BLaER1 treated with 17β-estradiol and CSF1 and Interleukin-3, amounts not matched to agents 10 nM and 100 nM (cell line): ENCODE results near the gene NPNT.

ENCODE experiments used
- H3K27ac ChIP-seq, 11 experiments: shearing (Covaris generic); formaldehyde crosslinking; 2 replicates each; pipeline ENCODE4 v1.8.1; 2022
- H3K27me3 ChIP-seq, 11 experiments: shearing (Covaris generic); formaldehyde crosslinking; 2 replicates each; pipeline ENCODE4 v1.8.1; 2022
- H3K36me3 ChIP-seq, 11 experiments: shearing (Covaris generic); formaldehyde crosslinking; 2 replicates each; pipeline ENCODE4 v1.8.1; 2022
- H3K4me1 ChIP-seq, 10 experiments: shearing (Covaris generic); formaldehyde crosslinking; 2 replicates each; pipeline ENCODE4 v1.8.1; 2022
- H3K4me2 ChIP-seq, 11 experiments: shearing (Covaris generic); formaldehyde crosslinking; 2 replicates each; pipeline ENCODE4 v1.8.1; 2022
- H3K4me3 ChIP-seq, 10 experiments: shearing (Covaris generic); formaldehyde crosslinking; 2 replicates each; pipeline ENCODE4 v1.8.1; 2022
- H3K9ac ChIP-seq, 11 experiments: shearing (Covaris generic); formaldehyde crosslinking; 2 replicates each; pipeline ENCODE4 v1.8.1; 2022
- H3K9me3 ChIP-seq, 11 experiments: shearing (Covaris generic); formaldehyde crosslinking; replicated peaks in 1 of 11; 2 replicates each; pipeline ENCODE4 v1.8.1; 2022
- H4K20me1 ChIP-seq, 11 experiments: shearing (Covaris generic); formaldehyde crosslinking; 2 replicates each; pipeline ENCODE4 v1.8.1; 2022
- Cebpa-rat ChIP-seq, 11 experiments: shearing (Covaris generic); IDR thresholded peaks; 2 replicates each; pipeline ENCODE4 v1.8.1; 2022

The NPNT gene

DNA sequence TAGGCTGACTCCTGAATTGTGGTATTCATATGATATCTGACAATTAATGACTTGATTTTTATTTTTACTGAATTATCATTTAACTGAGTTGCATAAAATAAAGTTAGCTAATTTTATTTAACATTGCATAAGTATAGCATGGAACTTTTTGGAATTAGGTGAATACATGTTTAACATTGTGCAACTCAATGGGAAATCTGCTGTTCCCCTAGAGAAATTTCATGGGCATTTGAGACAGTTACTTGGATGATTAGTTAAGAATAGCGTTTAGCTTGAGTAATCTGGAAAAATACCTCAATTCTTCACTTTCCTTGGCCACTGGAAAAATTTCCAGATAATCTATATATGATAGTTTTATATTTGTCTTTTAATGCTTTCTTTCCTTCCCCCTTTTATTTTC, 42.5 kb downstream of the NPNT start:
- no peaks in the 10 kb centered on the region for H3K9me3 ChIP-seq
- no peaks in the 10 kb centered on the region for H4K20me1 ChIP-seq
- no peaks in the 10 kb centered on the region for H3K4me1 ChIP-seq
- TF ChIP-seq Cebpa-rat (IDR thresholded peaks at IDR 0.05) = no peak
- H3K4me2 ChIP-seq = no peak overlapping the region
- no peak overlapping the region for H3K4me3 ChIP-seq
- no peak overlapping the region for H3K9ac ChIP-seq
- H3K27ac ChIP-seq = no peak overlapping the region
- H3K36me3 ChIP-seq = no peaks in the 10 kb centered on the region
- no peaks in the 10 kb centered on the region for H3K27me3 ChIP-seq

DNA sequence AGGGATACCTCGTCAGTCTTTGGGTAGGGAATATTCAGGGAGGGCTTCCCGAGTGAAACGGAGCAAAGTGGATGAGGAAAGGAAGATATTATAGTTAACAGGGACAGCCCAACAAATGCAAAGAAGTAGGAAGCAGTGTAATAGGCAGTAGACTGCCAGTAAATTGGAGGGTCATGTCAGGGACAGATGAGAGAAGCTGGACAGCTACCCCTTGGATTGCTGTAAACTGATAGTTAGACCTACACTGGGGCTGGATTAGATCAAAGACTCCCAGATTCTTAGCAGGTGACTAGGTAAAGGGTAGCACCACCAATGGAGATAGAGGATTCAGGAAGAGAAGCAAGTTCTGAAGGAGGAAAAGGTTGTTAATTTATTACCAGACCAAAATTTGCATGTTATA, 48.0 kb downstream of the NPNT start:
- Histone ChIP-seq H3K4me2 (no peak overlapping the region), H3K27ac (no peak overlapping the region), H3K4me3 (no peak overlapping the region), H4K20me1 (no peaks in the 10 kb centered on the region), H3K4me1 (no peaks in the 10 kb centered on the region), H3K36me3 (no peaks in the 10 kb centered on the region), H3K9ac (no peak overlapping the region), H3K27me3 (no peaks in the 10 kb centered on the region), H3K9me3 (peaks cover 5 to 12% (median 9%) of the 10 kb centered on the region in 11 experiments; a peak in 16 of 22 replicates)
- TF ChIP-seq Cebpa-rat (IDR thresholded peaks at IDR 0.05) = no peak

GRCh38 chr4:105944540-105944939, 49.3 kb downstream of the NPNT start:
- Histone ChIP-seq H4K20me1 (no peaks in the 10 kb centered on the region), H3K9ac (no peak overlapping the region), H3K9me3 (peaks cover 5 to 12% (median 9%) of the 10 kb centered on the region in 11 experiments; a peak in 16 of 22 replicates), H3K27ac (no peak overlapping the region), H3K4me2 (no peak overlapping the region), H3K36me3 (no peaks in the 10 kb centered on the region), H3K4me3 (no peak overlapping the region), H3K27me3 (no peaks in the 10 kb centered on the region), H3K4me1 (no peaks in the 10 kb centered on the region)
- no peak for TF ChIP-seq Cebpa-rat (IDR thresholded peaks at IDR 0.05)

GRCh38 chr4:105946771-105947170, 51.5 kb downstream of the NPNT start:
- no peaks in the 10 kb centered on the region for H3K27me3 ChIP-seq
- TF ChIP-seq Cebpa-rat (IDR thresholded peaks at IDR 0.05) = no peak
- H3K4me1 ChIP-seq = no peaks in the 10 kb centered on the region
- H3K4me3 ChIP-seq = no peak overlapping the region
- H3K27ac ChIP-seq = no peak overlapping the region
- no peak overlapping the region for H3K4me2 ChIP-seq
- H4K20me1 ChIP-seq = no peaks in the 10 kb centered on the region
- H3K36me3 ChIP-seq = no peaks in the 10 kb centered on the region
- no peak overlapping the region for H3K9ac ChIP-seq
- H3K9me3 ChIP-seq = peaks cover 5 to 12% (median 9%) of the 10 kb centered on the region in 11 experiments; a peak in 16 of 22 replicates

DNA sequence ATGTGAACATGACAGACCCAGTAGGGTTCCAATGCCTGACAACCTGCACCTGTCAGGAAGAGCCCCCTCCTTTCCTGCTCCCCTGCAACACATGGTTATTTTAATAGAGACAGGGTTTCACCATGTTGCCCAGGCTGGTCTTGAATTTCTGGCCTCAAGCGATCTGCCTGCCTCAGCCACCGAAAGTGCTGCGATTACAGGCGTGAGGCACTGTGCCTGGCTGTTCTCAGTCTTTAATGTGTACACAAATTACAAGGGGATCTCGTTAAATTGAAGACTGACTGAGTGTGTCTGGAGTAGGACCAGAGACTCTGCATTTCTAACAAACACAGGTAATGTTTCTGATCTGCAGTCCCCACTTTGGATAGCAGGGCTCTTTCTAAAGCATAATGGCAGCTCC, 55.4 kb downstream of the NPNT start:
- Histone ChIP-seq H3K9ac (no peak overlapping the region), H3K4me3 (no peak overlapping the region), H3K36me3 (no peaks in the 10 kb centered on the region), H3K27ac (no peak overlapping the region), H3K9me3 (peaks cover 5 to 12% (median 9%) of the 10 kb centered on the region in 11 experiments; a peak in 16 of 22 replicates), H3K4me2 (no peak overlapping the region), H3K27me3 (no peaks in the 10 kb centered on the region), H3K4me1 (no peaks in the 10 kb centered on the region), H4K20me1 (no peaks in the 10 kb centered on the region)
- TF ChIP-seq Cebpa-rat (IDR thresholded peaks at IDR 0.05) = no peak

- no peak overlapping the region for H3K4me2 ChIP-seq
- H4K20me1 ChIP-seq = no peaks in the 10 kb centered on the region
- TF ChIP-seq Cebpa-rat (IDR thresholded peaks at IDR 0.05) = peak in 7 of 11 experiments; percentile 47 to 90 (median 80); a peak in 12 of 22 replicates
- no peaks in the 10 kb centered on the region for H3K36me3 ChIP-seq
- no peak overlapping the region for H3K4me3 ChIP-seq
- no peak overlapping the region for H3K27ac ChIP-seq
- H3K4me1 ChIP-seq = no peaks in the 10 kb centered on the region
- peaks cover 5 to 10% (median 8%) of the 10 kb centered on the region in 11 experiments; a peak in 16 of 22 replicates for H3K9me3 ChIP-seq
- no peaks in the 10 kb centered on the region for H3K27me3 ChIP-seq
- H3K9ac ChIP-seq = no peak overlapping the region
These were observed 55.9 kb downstream of the NPNT start for GRCh38 chr4:105951198-105951597.

GRCh38 chr4:105952591-105952990, 57.3 kb downstream of the NPNT start:
- TF ChIP-seq Cebpa-rat (IDR thresholded peaks at IDR 0.05) = no peak
- no peaks in the 10 kb centered on the region for H3K36me3 ChIP-seq
- no peaks in the 10 kb centered on the region for H3K9me3 ChIP-seq
- H3K4me2 ChIP-seq = no peak overlapping the region
- no peak overlapping the region for H3K9ac ChIP-seq
- H3K27me3 ChIP-seq = no peaks in the 10 kb centered on the region
- H3K4me3 ChIP-seq = no peak overlapping the region
- no peak overlapping the region for H3K27ac ChIP-seq
- H4K20me1 ChIP-seq = no peaks in the 10 kb centered on the region
- no peaks in the 10 kb centered on the region for H3K4me1 ChIP-seq

DNA sequence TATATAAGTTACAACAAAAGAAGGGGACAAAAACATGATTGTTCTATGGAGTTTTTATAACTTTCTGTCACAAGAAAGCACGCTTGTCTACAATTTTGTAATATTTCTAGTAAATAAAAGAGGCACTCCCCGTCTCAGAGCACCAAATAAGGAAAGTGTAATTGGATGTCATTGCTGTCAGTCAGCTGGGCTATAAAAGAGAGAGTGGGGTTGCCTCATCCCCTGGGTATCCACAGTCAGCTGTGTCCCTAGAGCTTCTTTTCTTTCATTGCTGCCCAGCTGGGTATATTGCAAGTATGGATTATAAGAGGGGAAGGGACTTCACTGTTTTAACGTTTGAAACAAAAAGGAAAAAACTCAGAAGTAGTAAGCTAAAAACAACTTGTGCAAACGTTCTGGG, 61.3 kb downstream of the NPNT start:
- Histone ChIP-seq H3K4me2 (no peak overlapping the region), H3K9me3 (no peaks in the 10 kb centered on the region), H3K9ac (no peak overlapping the region), H3K27ac (no peak overlapping the region), H3K4me1 (no peaks in the 10 kb centered on the region), H4K20me1 (no peaks in the 10 kb centered on the region), H3K27me3 (no peaks in the 10 kb centered on the region), H3K4me3 (no peak overlapping the region), H3K36me3 (no peaks in the 10 kb centered on the region)
- TF ChIP-seq Cebpa-rat (IDR thresholded peaks at IDR 0.05) = no peak

DNA sequence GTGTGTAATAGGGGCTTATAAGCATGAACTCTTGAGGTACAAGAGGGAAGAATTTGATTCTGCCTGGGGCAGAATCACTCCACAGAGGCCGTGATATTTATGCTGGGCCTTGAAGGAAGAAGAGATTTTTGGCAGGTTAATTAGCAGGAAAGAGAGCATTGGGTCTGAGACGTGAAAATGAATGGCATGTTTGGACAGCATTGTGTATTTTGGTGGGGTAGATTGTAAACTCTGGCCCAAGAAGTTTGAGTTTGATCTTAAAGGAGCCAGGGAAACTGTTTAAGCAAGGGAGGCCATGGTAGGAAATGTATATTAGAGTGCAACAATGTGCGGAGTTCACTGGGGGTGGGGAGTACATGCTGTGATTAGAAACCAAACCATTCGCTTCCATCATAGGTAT, 62.4 kb downstream of the NPNT start:
- Histone ChIP-seq H3K4me2 (no peak overlapping the region), H3K36me3 (no peaks in the 10 kb centered on the region), H3K27me3 (no peaks in the 10 kb centered on the region), H3K9ac (no peak overlapping the region), H3K27ac (no peak overlapping the region), H3K4me3 (no peak overlapping the region), H3K4me1 (no peaks in the 10 kb centered on the region), H3K9me3 (no peaks in the 10 kb centered on the region), H4K20me1 (no peaks in the 10 kb centered on the region)
- TF ChIP-seq Cebpa-rat (IDR thresholded peaks at IDR 0.05) = no peak

DNA sequence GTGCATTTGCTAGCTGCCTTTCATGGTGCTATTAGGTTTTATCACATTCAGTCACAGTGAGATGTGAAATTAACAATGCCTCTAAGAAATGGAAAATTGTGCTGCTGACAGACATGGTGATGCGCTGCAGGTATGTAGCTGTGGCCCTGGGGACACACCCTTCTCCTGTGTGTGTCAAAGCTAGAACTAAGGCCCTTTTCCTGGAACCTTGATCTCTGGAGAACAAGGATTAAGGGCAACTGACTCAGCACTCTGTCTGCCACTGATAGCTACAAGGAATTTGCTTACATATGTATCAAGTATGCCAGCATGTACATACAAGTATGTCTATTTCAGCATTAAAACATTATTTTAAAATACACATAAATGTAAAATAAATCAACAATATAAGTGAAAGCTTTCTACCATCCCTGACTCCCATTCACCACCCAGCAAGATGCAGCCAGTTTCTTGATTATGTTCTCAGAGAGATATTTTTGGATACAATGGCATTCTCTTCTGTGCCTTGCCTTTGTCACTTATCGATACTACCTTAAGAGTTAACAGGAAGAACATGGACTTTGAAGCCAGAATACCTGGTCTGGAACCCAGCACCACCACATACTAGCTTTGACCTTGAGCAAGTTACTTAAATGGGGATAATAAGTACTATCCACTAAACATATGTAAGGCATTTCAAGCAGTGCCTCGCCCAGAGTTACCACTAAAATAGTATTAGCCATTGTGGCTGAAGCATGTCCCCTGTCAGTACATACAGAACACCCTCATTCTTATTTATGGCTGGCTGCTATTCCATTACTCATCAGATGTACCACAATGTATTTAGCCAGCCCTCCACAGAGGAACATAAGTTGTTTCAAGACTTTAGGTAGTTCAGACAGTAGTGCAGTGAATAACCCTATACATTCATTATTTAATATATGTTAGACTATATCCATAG, 68.5 kb downstream of the NPNT start:
- Histone ChIP-seq H3K36me3 (no peaks in the 10 kb centered on the region), H3K4me3 (no peak overlapping the region), H3K4me1 (no peaks in the 10 kb centered on the region), H3K27ac (no peak overlapping the region), H4K20me1 (no peaks in the 10 kb centered on the region), H3K27me3 (no peaks in the 10 kb centered on the region), H3K9ac (no peak overlapping the region), H3K9me3 (no peaks in the 10 kb centered on the region), H3K4me2 (no peak overlapping the region)
- TF ChIP-seq Cebpa-rat (IDR thresholded peaks at IDR 0.05) = no peak
